SJSA1 (cell line): Measurements from ENCODE around the gene CFAP100. TPM values are rescaled to one million over a fixed set of nuclear protein-coding genes. Genes with fewer than 3 reads are reported as not detected.
A peak's percentile ranks its signal among the peaks of the same experiment; 100 is the strongest.

ENCODE experiments used
- DNase-seq, 2 experiments: peaks; one replicate each; pipeline ENCODE4 v3.0.0-alpha.2; 2015 to 2020; ENCODE audit warnings: low spot score in 2 of 2, low read depth in 1 of 2
- H3K27ac ChIP-seq: fragments of 250-450 bp; sonication (Bioruptor Pico); 2 replicates; pipeline ENCODE4 v1.5.1; 2020; ENCODE audit warnings: mild to moderate bottlenecking, moderate library complexity
- H3K27me3 ChIP-seq: fragments of 250-450 bp; sonication (Bioruptor Pico); replicated peaks from 2 replicates; pipeline ENCODE4 v1.5.1; 2020; ENCODE audit warnings: mild to moderate bottlenecking, moderate library complexity
- H3K36me3 ChIP-seq: fragments of 250-450 bp; sonication (Bioruptor Pico); 2 replicates; pipeline ENCODE4 v1.5.1; 2020; ENCODE audit warnings: mild to moderate bottlenecking
- H3K4me1 ChIP-seq: fragments of 250-450 bp; sonication (Bioruptor Pico); replicated peaks from 2 replicates; pipeline ENCODE4 v1.6.1; 2021; ENCODE audit warnings: mild to moderate bottlenecking
- H3K4me3 ChIP-seq: fragments of 250-450 bp; sonication (Bioruptor Pico); 2 replicates; pipeline ENCODE4 v1.5.1; 2020; ENCODE audit warnings: mild to moderate bottlenecking
- H3K9me3 ChIP-seq: fragments of 250-450 bp; sonication (Bioruptor Pico); replicated peaks from 2 replicates; pipeline ENCODE4 v1.5.1; 2020; ENCODE audit warnings: mild to moderate bottlenecking
- total RNA-seq: library from RNA; depleted of rRNA; stranded (reverse); fragments of >200 nt; shearing (Covaris generic); gene quantifications from 2 replicates; pipeline ENCODE4 v1.2.3, GENCODE V29; 2014

The CFAP100 gene
- total RNA-seq, 1 experiment from 2014 or later: not detected

DNA sequence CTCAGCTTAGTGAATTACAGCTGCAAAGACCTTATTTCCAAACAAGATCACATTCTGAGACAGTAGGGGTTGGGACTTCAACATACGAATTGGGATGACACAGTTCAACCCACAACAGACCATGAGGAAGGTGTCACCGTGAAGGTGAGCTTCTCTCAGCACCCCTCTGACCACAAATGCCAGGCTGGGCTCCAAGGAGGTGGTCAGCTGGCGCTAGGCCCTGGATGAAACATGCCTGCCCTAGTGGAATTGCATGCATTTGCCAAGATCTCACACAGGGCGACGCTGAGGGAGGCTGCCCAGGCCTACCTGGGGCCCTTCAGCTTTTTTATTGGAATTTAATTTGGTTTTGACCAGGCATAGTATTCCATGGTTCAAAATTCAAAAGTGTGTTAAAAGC is 1.8 kb downstream of the CFAP100 start:
- Histone ChIP-seq H3K4me1 (no peaks in the 10 kb centered on the region), H3K9me3 (no peaks in the 10 kb centered on the region)

DNA sequence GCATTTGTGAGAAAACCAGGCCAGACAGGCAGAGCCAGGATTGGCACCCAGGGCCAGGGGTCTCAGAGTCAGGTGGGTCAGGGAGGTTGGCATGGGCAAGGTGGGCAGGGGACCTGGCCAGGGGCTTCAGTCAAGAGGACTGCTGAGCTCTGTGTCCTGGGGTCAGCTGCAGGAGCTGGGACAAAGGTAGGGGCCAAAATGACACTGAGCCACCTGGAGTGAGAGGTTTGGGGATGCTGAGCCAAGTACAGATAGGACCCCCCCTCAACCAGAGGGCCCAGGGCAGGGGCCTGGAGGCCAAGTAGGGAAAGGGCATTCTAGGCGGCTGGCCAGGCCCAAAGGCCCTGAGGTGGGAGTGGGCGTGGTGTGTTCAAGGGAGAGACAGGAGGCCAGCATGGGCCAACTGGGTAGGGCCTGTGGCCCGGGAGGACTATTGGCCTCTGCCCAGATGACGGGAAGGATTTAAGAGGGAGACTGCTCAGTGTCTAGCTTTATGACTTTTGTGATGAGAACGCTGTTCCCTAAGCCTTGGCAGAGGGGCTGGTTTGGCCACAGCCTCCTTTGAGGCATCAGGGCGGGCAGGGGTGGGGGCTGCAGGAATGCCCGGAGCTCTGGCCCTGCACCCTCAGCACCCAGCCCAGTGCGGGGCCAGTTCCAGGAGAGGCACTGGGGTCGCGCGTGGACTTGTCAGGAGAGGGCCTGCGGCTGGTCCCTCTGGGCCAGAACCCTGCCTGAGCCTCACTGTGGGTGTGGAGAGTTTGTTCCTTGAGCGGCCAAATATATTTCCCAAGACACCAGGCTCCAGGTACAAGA is 3.1 kb downstream of the CFAP100 start:
- H3K9me3 ChIP-seq: no peaks in the 10 kb centered on the region
- H3K27me3 ChIP-seq: peaks cover 18% of the 10 kb centered on the region; the same call in 1 of the 2 replicates
- no peaks in the 10 kb centered on the region for H3K4me1 ChIP-seq
- no peak for DNase-seq
- H3K36me3 ChIP-seq: no peaks in the 10 kb centered on the region
- no peak overlapping the region for H3K4me3 ChIP-seq
- H3K27ac ChIP-seq: no peak overlapping the region

More for the DNA sequence above, 1.8 kb downstream of the CFAP100 start:
- Histone ChIP-seq H3K4me3 (no peak overlapping the region), H3K27ac (no peak overlapping the region), H3K36me3 (no peaks in the 10 kb centered on the region), H3K27me3 (peaks cover 18% of the 10 kb centered on the region; the same call in 1 of the 2 replicates)
- DNase-seq: no peak

GRCh38 chr3:126398423-126399350 is 4.0 kb downstream of the CFAP100 start:
- DNase-seq: no peak
- H3K36me3 ChIP-seq: no peaks in the 10 kb centered on the region
- H3K4me3 ChIP-seq: no peak overlapping the region
- no peak overlapping the region for H3K27ac ChIP-seq
- peaks cover 11% of the 10 kb centered on the region; the same call in 1 of the 2 replicates for H3K27me3 ChIP-seq
- no peaks in the 10 kb centered on the region for H3K4me1 ChIP-seq
- H3K9me3 ChIP-seq: no peaks in the 10 kb centered on the region

DNA sequence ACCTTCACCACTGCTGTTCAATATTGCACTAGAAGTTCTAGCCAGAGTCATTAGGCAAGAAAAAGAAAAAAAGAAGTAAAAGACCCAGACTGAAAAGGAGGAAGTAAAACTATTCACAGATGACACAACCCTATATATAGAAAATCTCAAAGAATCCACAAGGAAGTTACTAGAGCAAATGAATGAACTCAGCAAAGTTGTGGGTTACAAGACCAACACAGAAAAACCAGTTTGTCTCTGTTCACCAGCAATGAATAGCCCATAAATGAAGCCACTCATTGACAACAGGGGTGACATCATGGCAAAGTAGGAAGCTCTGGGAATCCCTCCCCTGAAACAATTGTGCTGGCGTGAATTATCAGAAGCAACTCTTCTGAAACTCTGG is 4.6 kb downstream of the CFAP100 start:
- Histone ChIP-seq H3K9me3 (no peaks in the 10 kb centered on the region), H3K4me1 (no peaks in the 10 kb centered on the region), H3K36me3 (no peaks in the 10 kb centered on the region), H3K27ac (no peak overlapping the region), H3K27me3 (peaks cover 4% of the 10 kb centered on the region), H3K4me3 (no peak overlapping the region)
- DNase-seq: no peak

DNA sequence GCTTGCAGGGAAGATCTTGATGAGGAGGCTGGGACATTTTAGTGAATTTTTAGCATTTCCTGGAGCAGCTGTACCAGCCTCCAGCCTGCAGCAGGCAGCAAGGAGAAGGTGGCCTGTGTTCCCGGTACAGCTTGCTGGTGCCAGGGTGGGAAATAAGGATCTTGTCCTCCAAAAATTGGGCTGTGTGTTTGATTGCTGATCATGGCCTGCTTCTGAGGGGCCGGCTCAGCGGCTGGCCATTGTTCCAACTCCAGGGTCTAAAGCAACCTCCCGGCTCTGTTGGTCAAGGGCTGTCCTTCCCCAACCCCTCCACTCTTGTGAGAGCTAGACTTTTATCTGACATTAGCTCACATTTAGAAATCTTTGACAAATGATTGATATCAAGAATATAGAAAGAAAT is 5.0 kb downstream of the CFAP100 start:
- Histone ChIP-seq H3K27ac (no peak overlapping the region), H3K36me3 (no peaks in the 10 kb centered on the region), H3K27me3 (no peaks in the 10 kb centered on the region; the same call in none of the 2 replicates), H3K4me3 (no peak overlapping the region), H3K9me3 (no peaks in the 10 kb centered on the region), H3K4me1 (no peaks in the 10 kb centered on the region)
- no peak for DNase-seq

GRCh38 chr3:126401611-126402160 is 7.0 kb downstream of the CFAP100 start:
- DNase-seq: peak in 1 of 2 experiments; percentile 19
- Histone ChIP-seq H3K36me3 (no peaks in the 10 kb centered on the region), H3K27me3 (peaks cover 3% of the 10 kb centered on the region), H3K4me1 (no peaks in the 10 kb centered on the region), H3K9me3 (no peaks in the 10 kb centered on the region), H3K27ac (no peak overlapping the region), H3K4me3 (no peak overlapping the region)

- H3K4me3 ChIP-seq: no peak overlapping the region
- DNase-seq: no peak
- peaks cover 3% of the 10 kb centered on the region for H3K27me3 ChIP-seq
- H3K9me3 ChIP-seq: no peaks in the 10 kb centered on the region
- H3K36me3 ChIP-seq: no peaks in the 10 kb centered on the region
- no peaks in the 10 kb centered on the region for H3K4me1 ChIP-seq
- H3K27ac ChIP-seq: no peak overlapping the region
Measured at GRCh38 chr3:126402178-126402577, 7.5 kb downstream of the CFAP100 start.

GRCh38 chr3:126402666-126403302 is 8.1 kb downstream of the CFAP100 start:
- Histone ChIP-seq H3K27ac (no peak overlapping the region), H3K36me3 (no peaks in the 10 kb centered on the region), H3K4me1 (no peaks in the 10 kb centered on the region), H3K9me3 (no peaks in the 10 kb centered on the region), H3K27me3 (peaks cover 9% of the 10 kb centered on the region), H3K4me3 (no peak overlapping the region)
- peak in 1 of 2 experiments; percentile 24 for DNase-seq

DNA sequence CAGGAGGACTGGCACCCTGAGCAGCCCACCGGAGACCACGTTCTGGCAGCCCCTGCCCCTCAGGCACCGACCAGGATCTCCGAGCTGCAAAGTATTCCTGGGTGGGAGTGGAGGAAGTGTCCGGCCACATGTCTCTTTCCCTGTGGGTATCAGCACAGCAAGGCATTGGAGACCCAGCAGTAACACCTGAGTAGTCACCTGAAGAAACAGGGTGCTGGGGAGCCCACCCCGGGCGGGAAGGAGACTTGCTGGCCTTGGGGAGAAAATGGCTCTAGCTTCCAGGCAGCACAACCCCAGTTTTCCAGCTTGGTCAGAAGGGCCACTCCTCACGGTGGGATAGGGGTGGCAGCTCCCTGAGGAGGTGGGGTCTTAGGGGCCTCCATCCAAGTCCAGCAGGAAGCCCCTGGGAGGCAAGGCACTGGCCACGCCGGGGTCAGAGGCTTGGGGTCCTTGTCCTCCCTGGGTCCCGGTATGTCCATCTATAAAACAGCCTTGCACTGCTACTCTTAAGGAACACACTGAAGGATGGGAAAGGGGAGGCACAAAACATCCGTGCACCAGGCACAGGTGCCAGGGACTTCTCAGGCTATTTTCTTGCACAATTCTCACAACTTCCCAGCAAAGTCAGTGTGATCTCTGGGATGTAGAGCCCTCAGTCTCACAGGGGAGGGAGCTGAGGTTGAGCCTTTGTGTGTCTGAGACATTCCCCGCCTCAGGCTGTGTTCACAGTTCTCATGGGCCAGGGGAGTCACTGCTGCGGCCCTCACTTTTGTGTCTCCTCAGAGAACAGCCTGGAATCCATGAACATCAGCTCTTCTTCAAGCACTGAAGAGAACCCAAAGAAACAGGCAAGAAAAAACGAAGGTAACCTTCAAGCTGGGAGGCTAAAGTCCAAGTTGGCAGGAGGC is 11.9 kb downstream of the CFAP100 start:
- no peak overlapping the region for H3K27ac ChIP-seq
- DNase-seq: peak in 1 of 2 experiments; percentile 21
- no peak overlapping the region for H3K4me3 ChIP-seq
- peaks cover 14% of the 10 kb centered on the region for H3K27me3 ChIP-seq
- H3K9me3 ChIP-seq: no peaks in the 10 kb centered on the region
- no peaks in the 10 kb centered on the region for H3K36me3 ChIP-seq
- no peaks in the 10 kb centered on the region for H3K4me1 ChIP-seq

DNA sequence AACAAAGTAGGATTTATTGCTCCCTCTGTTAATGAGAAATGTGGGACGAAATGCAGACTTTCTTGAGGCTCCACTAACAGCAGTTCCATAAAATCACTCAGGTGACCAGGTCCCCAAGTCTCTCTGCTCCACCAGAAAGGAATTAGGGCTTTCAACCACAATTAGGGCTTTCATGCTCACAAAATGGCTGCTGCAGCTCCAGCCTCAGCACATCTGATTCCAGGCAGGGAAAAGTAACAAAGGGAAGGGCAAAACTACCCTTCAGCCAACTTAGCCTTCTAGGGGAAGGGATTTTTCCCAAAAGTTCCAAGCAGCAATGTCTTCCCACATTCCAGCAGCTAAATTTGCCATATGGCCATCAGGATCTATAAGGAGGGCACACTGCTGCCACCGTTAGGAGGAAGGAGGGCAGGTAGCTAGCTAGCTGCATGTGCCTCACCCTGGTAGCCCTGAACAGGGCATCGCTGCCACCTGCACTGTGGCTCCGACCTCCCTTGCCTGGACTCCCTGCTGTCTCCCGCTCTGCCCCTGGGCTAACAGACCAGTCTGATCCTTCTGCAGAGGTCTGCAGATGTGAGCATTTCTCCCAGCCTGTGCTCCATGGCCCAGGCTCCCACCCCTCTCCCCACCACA is 12.8 kb downstream of the CFAP100 start:
- Histone ChIP-seq H3K27me3 (peaks cover 14% of the 10 kb centered on the region), H3K9me3 (no peaks in the 10 kb centered on the region), H3K36me3 (no peaks in the 10 kb centered on the region), H3K4me1 (no peaks in the 10 kb centered on the region), H3K27ac (no peak overlapping the region), H3K4me3 (no peak overlapping the region)
- DNase-seq: peak in 1 of 2 experiments; percentile 22

- no peak overlapping the region for H3K4me3 ChIP-seq
- no peaks in the 10 kb centered on the region for H3K4me1 ChIP-seq
- H3K27me3 ChIP-seq: peaks cover 14% of the 10 kb centered on the region
Measured at GRCh38 chr3:126408099-126408498, 13.4 kb downstream of the CFAP100 start.

More at GRCh38 chr3:126408099-126408498, 13.4 kb downstream of the CFAP100 start:
- H3K36me3 ChIP-seq: no peaks in the 10 kb centered on the region
- DNase-seq: no peak
- no peak overlapping the region for H3K27ac ChIP-seq
- H3K9me3 ChIP-seq: no peaks in the 10 kb centered on the region
